CD1c-positive myeloid dendritic cell (primary cell): ENCODE data around the gene GCSH.
A peak's percentile ranks its signal among the peaks of the same experiment; 100 is the strongest.

Source experiments
- DNase-seq: peaks from one replicate; pipeline ENCODE4 v3.0.0-alpha.2; 2016; ENCODE audit errors: extremely low spot score

Gene GCSH

GRCh38 chr16:81053761-81054160 is 42.4 kb downstream of the GCSH start:
- DNase-seq, result no peak

GRCh38 chr16:81042821-81043220 is 53.4 kb downstream of the GCSH start:
- no peak for DNase-seq

- no peak for DNase-seq
Measured at GRCh38 chr16:81041696-81042095, 54.5 kb downstream of the GCSH start.

GRCh38 chr16:81040842-81041241 is 55.4 kb downstream of the GCSH start:
- no peak for DNase-seq

- peak; percentile 43 for DNase-seq
Measured at GRCh38 chr16:81040131-81040530, 56.1 kb downstream of the GCSH start.

- DNase-seq, result no peak
Measured at GRCh38 chr16:81036751-81037350, 59.3 kb downstream of the GCSH start.

GRCh38 chr16:81035975-81036750 is 60.0 kb downstream of the GCSH start:
- no peak for DNase-seq

GRCh38 chr16:81035398-81035974 is 60.7 kb downstream of the GCSH start, which contains the start of gene ATMIN:
Gene ATMIN, plus strand, starts transcription at chr16:81035842. Its CDS starts 29 bp downstream, at chr16:81035871.
- DNase-seq, result peak; percentile 97
